ENCODE measurements around the gene PBLD.
"Not testable (repeated sequence)": the region's sequence is repeated elsewhere in the genome, so short reads cannot be mapped to it uniquely, and the experiment has no call there.

Gene PBLD

GRCh38 chr10:68278906-68279753, 53.6 kb downstream of the PBLD start:
- DNase-seq (ENCODE audit: low read depth in 3 of 3), result not testable (repeated sequence)

GRCh38 chr10:68277814-68278213, 54.9 kb downstream of the PBLD start:
- DNase-seq (ENCODE audit: low read depth in 3 of 3), result not testable (repeated sequence)

- no peak for DNase-seq (ENCODE audit: low read depth in 3 of 3)
Observed at GRCh38 chr10:68276224-68276623, 56.5 kb downstream of the PBLD start.

GRCh38 chr10:68275600-68276126, 57.1 kb downstream of the PBLD start:
- no peak for DNase-seq (ENCODE audit: low read depth in 3 of 3)

- no peak for DNase-seq (ENCODE audit: low read depth in 3 of 3)
Observed at GRCh38 chr10:68272833-68273232, 59.9 kb downstream of the PBLD start.

GRCh38 chr10:68271196-68271882, 61.4 kb downstream of the PBLD start:
- no peak for DNase-seq (ENCODE audit: low read depth in 3 of 3)

GRCh38 chr10:68269562-68270290, 63.0 kb downstream of the PBLD start:
- no peak for DNase-seq (ENCODE audit: low read depth in 3 of 3)

GRCh38 chr10:68261132-68261856, 71.4 kb downstream of the PBLD start:
- no peak for DNase-seq (ENCODE audit: low read depth in 3 of 3)

GRCh38 chr10:68253346-68253745, 79.4 kb downstream of the PBLD start:
- DNase-seq (ENCODE audit: low read depth in 3 of 3), result no peak

GRCh38 chr10:68251625-68252495, 80.9 kb downstream of the PBLD start:
- no peak for DNase-seq (ENCODE audit: low read depth in 3 of 3)

GRCh38 chr10:68251151-68251550, 81.6 kb downstream of the PBLD start:
- no peak for DNase-seq (ENCODE audit: low read depth in 3 of 3)

- DNase-seq (ENCODE audit: low read depth in 3 of 3), result no peak
Observed at GRCh38 chr10:68249297-68249696, 83.4 kb downstream of the PBLD start.

- no peak for DNase-seq (ENCODE audit: low read depth in 3 of 3)
Observed at GRCh38 chr10:68247931-68248330, 84.8 kb downstream of the PBLD start.

- DNase-seq (ENCODE audit: low read depth in 3 of 3), result not testable (repeated sequence)
Observed at GRCh38 chr10:68246397-68246796, 86.3 kb downstream of the PBLD start.

GRCh38 chr10:68242051-68242450, 90.7 kb downstream of the PBLD start:
- DNase-seq (ENCODE audit: low read depth in 3 of 3), result no peak

- DNase-seq (ENCODE audit: low read depth in 3 of 3), result no peak
Observed at GRCh38 chr10:68239596-68240150, 93.1 kb downstream of the PBLD start.

GRCh38 chr10:68239069-68239468, 93.7 kb downstream of the PBLD start:
- no peak for DNase-seq (ENCODE audit: low read depth in 3 of 3)

- no peak for DNase-seq (ENCODE audit: low read depth in 3 of 3)
Observed at GRCh38 chr10:68238371-68238770, 94.4 kb downstream of the PBLD start.

GRCh38 chr10:68237173-68237572, 95.6 kb downstream of the PBLD start:
- no peak for DNase-seq (ENCODE audit: low read depth in 3 of 3)

- no peak for DNase-seq (ENCODE audit: low read depth in 3 of 3)
Observed at GRCh38 chr10:68235581-68235980, 97.1 kb downstream of the PBLD start.
